Testis (tissue), 2 donors: ENCODE data around the gene ATP6AP2.

Experiments
- POLR2A ChIP-seq: fragments of 450-650 bp; IDR thresholded peaks from one replicate; pipeline ENCODE4 v1.6.1; 2017; ENCODE audit warnings: antibody characterized with exemption, mild to moderate bottlenecking, moderate library complexity
- TF ChIP-seq, protein P1 (sequence below), 3 experiments: fragments of 450-650 bp in 2 of 3; fragments of 200-600 bp in 1 of 3; sonication (generic) in 1 of 3; IDR thresholded peaks; one replicate each; pipeline ENCODE4 v1.5.1; 2016 to 2019; ENCODE audit warnings: antibody characterized with exemption in 3 of 3, mild to moderate bottlenecking in 2 of 3, moderate library complexity in 1 of 3

DNA sequence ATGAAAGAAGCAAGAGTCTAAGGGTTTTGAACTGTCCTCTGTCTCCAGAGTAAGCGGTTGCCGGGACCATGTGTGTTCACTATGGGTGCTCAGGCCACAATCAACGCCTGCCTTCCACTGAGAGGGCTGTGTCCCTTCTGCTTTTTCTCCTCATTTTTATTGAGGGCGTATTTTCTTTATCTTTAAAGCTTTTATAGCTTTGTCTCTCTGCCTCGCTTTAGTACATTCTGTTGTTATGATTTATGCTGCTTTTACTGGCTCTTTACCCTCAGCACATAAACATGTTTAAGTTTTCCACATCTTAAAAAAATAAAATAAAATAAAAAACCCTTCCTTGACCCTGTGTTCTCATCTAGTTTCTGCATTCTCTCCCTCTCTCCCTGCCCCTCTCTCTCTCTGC is 42.4 kb upstream of the ATP6AP2 start:
- TF ChIP-seq, protein P1, sequence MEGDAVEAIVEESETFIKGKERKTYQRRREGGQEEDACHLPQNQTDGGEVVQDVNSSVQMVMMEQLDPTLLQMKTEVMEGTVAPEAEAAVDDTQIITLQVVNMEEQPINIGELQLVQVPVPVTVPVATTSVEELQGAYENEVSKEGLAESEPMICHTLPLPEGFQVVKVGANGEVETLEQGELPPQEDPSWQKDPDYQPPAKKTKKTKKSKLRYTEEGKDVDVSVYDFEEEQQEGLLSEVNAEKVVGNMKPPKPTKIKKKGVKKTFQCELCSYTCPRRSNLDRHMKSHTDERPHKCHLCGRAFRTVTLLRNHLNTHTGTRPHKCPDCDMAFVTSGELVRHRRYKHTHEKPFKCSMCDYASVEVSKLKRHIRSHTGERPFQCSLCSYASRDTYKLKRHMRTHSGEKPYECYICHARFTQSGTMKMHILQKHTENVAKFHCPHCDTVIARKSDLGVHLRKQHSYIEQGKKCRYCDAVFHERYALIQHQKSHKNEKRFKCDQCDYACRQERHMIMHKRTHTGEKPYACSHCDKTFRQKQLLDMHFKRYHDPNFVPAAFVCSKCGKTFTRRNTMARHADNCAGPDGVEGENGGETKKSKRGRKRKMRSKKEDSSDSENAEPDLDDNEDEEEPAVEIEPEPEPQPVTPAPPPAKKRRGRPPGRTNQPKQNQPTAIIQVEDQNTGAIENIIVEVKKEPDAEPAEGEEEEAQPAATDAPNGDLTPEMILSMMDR (IDR thresholded peaks at IDR 0.05) = no peak
- no peak for TF ChIP-seq POLR2A
